CD14-positive monocyte (primary cell): ENCODE measurements around the gene GOLIM4. TPM values are rescaled to one million over a fixed set of nuclear protein-coding genes. Genes with fewer than 3 reads are reported as not detected.
"Not testable (repeated sequence)": the region's sequence is repeated elsewhere in the genome, so short reads cannot be mapped to it uniquely, and the experiment has no call there.

Experiments used
- DNase-seq, 3 donors: peaks; one replicate each; pipeline ENCODE4 v3.0.0-alpha.2; 2011 to 2022
- H2AFZ ChIP-seq: 2 replicates; pipeline ENCODE4 v1.6.0; 2012; ENCODE audit warnings: mild to moderate bottlenecking, low read depth, low read length, inconsistent platforms; ENCODE audit not compliant: insufficient read depth, poor library complexity, severe bottlenecking
- H3K27ac ChIP-seq, 2 donors: 1 replicate in 1 of 2; 2 replicates in 1 of 2; pipeline ENCODE4 v1.5.1; 2012 to 2013; ENCODE audit warnings: low read length in 2 of 2, control low read depth in 1 of 2, inconsistent platforms in 1 of 2, low read depth in 1 of 2, mild to moderate bottlenecking in 1 of 2
- H3K27me3 ChIP-seq, 2 donors: one replicate each; pipeline versions ENCODE4 v1.6.0 to v1.6.1; 2011 to 2013; ENCODE audit warnings: low read length in 2 of 2; ENCODE audit not compliant: control insufficient read depth in 2 of 2, insufficient read depth in 2 of 2
- H3K36me3 ChIP-seq, 2 donors: replicated peaks in 1 of 2; 1 replicate in 1 of 2; 2 replicates in 1 of 2; pipeline versions ENCODE4 v1.5.1 to v1.6.1; 2012 to 2013; ENCODE audit warnings: low read length in 2 of 2, control low read depth in 1 of 2, inconsistent platforms in 1 of 2, mild to moderate bottlenecking in 1 of 2; ENCODE audit not compliant: insufficient read depth in 2 of 2, control insufficient read depth in 1 of 2
- H3K4me1 ChIP-seq, 2 donors: 1 replicate in 1 of 2; 2 replicates in 1 of 2; pipeline versions ENCODE4 v1.5.1 to v1.6.1; 2012 to 2013; ENCODE audit warnings: low read length in 2 of 2, control low read depth in 1 of 2, inconsistent platforms in 1 of 2, mild to moderate bottlenecking in 1 of 2, moderate library complexity in 1 of 2; ENCODE audit not compliant: insufficient read depth in 2 of 2, control insufficient read depth in 1 of 2
- H3K4me2 ChIP-seq: replicated peaks from 2 replicates; pipeline ENCODE3; 2012; ENCODE audit warnings: low read length, moderate library complexity, mild to moderate bottlenecking; ENCODE audit not compliant: poor library complexity, severe bottlenecking; ENCODE audit errors: extremely low read depth
- H3K4me3 ChIP-seq, 3 experiments: fragments of 200-600 bp in 1 of 3; sonication (generic) in 1 of 3; replicated peaks in 1 of 3; 1 replicate in 2 of 3; 2 replicates in 1 of 3; pipeline ENCODE4 v1.5.1; 2011 to 2013; ENCODE audit warnings: low read length in 3 of 3, mild to moderate bottlenecking in 3 of 3, control low read depth in 2 of 3, low read depth in 2 of 3, inconsistent platforms in 1 of 3, moderate library complexity in 1 of 3
- H3K79me2 ChIP-seq: 2 replicates; pipeline ENCODE4 v1.6.0; 2012; ENCODE audit warnings: mild to moderate bottlenecking, control low read depth, inconsistent platforms, low read length, moderate library complexity; ENCODE audit not compliant: insufficient read depth
- H3K9ac ChIP-seq: 2 replicates; pipeline ENCODE4 v1.6.0; 2017; ENCODE audit warnings: low read length, mild to moderate bottlenecking; ENCODE audit not compliant: insufficient read depth, poor library complexity, severe bottlenecking
- H3K9me3 ChIP-seq, 2 donors: replicated peaks in 1 of 2; 1 replicate in 1 of 2; 2 replicates in 1 of 2; pipeline versions ENCODE4 v1.5.1 to v1.6.1; 2012 to 2013; ENCODE audit warnings: low read length in 2 of 2, control low read depth in 1 of 2; ENCODE audit not compliant: control insufficient read depth in 1 of 2, insufficient read depth in 1 of 2
- H4K20me1 ChIP-seq: 2 replicates; pipeline ENCODE4 v1.6.0; 2012; ENCODE audit warnings: mild to moderate bottlenecking, low read length, control low read depth, moderate library complexity; ENCODE audit not compliant: insufficient read depth
- H3K27ac Mint-ChIP-seq, 7 donors: one replicate each; pipeline ENCODE4 v1.8.0; 2020; ENCODE audit warnings: mild to moderate bottlenecking in 7 of 7, mixed read lengths in 7 of 7, moderate library complexity in 6 of 7, inconsistent platforms in 2 of 7
- H3K27me3 Mint-ChIP-seq, 3 donors: one replicate each; pipeline ENCODE4 v1.8.0; 2021 to 2022; ENCODE audit warnings: low read depth in 3 of 3, mild to moderate bottlenecking in 3 of 3, mixed read lengths in 3 of 3, moderate library complexity in 3 of 3, inconsistent platforms in 1 of 3
- H3K36me3 Mint-ChIP-seq, 2 donors: one replicate each; pipeline ENCODE4 v1.8.0; 2020; ENCODE audit warnings: mixed read lengths in 2 of 2, inconsistent platforms in 1 of 2, mild to moderate bottlenecking in 1 of 2
- H3K4me1 Mint-ChIP-seq: one replicate; pipeline ENCODE4 v1.8.0; 2020; ENCODE audit warnings: mild to moderate bottlenecking, mixed read lengths
- H3K4me3 Mint-ChIP-seq, 2 donors: one replicate each; pipeline ENCODE4 v1.8.0; 2020; ENCODE audit warnings: mild to moderate bottlenecking in 2 of 2, mixed read lengths in 2 of 2, moderate library complexity in 1 of 2
- H3K9me3 Mint-ChIP-seq, 7 donors: one replicate each; pipeline ENCODE4 v1.8.0; 2020 to 2022; ENCODE audit warnings: mixed read lengths in 7 of 7, mild to moderate bottlenecking in 6 of 7, moderate library complexity in 6 of 7, inconsistent platforms in 2 of 7
- WGBS: methylation state at CpG from one replicate; pipeline ENCODE4 v1.1.5; 2013; ENCODE audit warnings: missing lambda C conversion rate; ENCODE audit not compliant: insufficient coverage; 5-methylcytosine and 5-hydroxymethylcytosine counted together
- intact Hi-C, 2 donors: fragments of 100-400 bp; cut with micrococcal nuclease; formaldehyde crosslinking; loops; one replicate each; pipeline versions ENCODE4 v1.15.0 to v1.15.1; 2023
- polyA plus RNA-seq, 3 donors: library from polyadenylated mRNA; depleted of rRNA in 1 of 3; unstranded in 2 of 3; stranded (reverse) in 1 of 3; fragments of 300-500 nt in 2 of 3; fragments of >200 nt in 1 of 3; fragmentation: Illumina TruSeq in 2 of 3; gene quantifications; 1 replicate in 2 of 3; 2 replicates in 1 of 3; pipeline ENCODE4 v1.2.3, GENCODE V29; 2012 to 2021
- TF ChIP-seq, protein P1 (sequence below): fragments of 200-600 bp; IDR thresholded peaks from one replicate; pipeline ENCODE4 v1.8.0; 2022; ENCODE audit warnings: antibody characterized with exemption, mild to moderate bottlenecking

Gene GOLIM4
- polyA plus RNA-seq, 3 donors, result 3.5 to 6.4 (median 5.8) TPM

DNA sequence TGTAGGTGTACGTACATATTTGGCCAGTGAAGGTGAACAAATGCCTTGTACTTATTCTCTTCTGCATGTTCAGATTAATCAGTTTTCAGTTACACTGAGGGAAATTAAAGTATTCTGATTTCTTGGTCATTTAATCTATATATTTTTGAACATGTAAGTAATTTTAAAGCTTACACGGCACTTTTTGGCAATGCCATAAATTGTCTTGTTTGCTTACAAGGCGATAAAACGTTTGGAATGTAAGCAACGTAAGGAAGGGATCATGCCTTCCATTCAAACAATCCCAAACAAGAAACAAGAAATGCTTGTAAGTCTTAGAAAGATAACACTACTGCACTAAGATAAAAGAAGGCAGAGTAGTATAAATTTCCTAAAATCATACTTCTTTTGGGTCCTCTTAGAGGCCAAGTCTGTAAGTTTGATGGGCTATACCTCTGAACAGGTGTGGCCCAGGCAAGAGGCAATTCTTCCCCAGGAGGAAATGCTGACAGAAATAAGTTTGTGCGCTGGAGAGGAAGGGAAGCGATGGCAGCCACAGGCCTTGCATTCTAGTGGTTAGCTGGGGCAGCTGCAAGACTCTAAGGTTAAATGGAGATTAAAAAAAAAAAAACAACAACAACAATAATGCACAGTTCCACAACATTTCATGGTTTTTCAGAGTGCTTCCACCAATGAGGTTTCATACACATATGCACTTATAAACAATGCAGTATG is 73.8 kb downstream of the GOLIM4 start:
- H3K4me3 Mint-ChIP-seq, result no peak overlapping the region
- Histone ChIP-seq H3K79me2 (no peaks in the 10 kb centered on the region), H3K4me3 (no peak overlapping the region), H3K9ac (no peak overlapping the region), H3K27ac (no peak overlapping the region), H4K20me1 (no peaks in the 10 kb centered on the region), H3K4me2 (no peak overlapping the region), H2AFZ (no peak overlapping the region), H3K36me3 (peaks cover 48 to 86% of the 10 kb centered on the region in 2 donors), H3K9me3 (no peaks in the 10 kb centered on the region), H3K4me1 (no peaks in the 10 kb centered on the region), H3K27me3 (no peaks in the 10 kb centered on the region)
- no peak overlapping the region for H3K27ac Mint-ChIP-seq
- DNase-seq, result no peak
- no CpG with 5 or more reads among the region's 7 CpGs for WGBS
- TF ChIP-seq, protein P1, sequence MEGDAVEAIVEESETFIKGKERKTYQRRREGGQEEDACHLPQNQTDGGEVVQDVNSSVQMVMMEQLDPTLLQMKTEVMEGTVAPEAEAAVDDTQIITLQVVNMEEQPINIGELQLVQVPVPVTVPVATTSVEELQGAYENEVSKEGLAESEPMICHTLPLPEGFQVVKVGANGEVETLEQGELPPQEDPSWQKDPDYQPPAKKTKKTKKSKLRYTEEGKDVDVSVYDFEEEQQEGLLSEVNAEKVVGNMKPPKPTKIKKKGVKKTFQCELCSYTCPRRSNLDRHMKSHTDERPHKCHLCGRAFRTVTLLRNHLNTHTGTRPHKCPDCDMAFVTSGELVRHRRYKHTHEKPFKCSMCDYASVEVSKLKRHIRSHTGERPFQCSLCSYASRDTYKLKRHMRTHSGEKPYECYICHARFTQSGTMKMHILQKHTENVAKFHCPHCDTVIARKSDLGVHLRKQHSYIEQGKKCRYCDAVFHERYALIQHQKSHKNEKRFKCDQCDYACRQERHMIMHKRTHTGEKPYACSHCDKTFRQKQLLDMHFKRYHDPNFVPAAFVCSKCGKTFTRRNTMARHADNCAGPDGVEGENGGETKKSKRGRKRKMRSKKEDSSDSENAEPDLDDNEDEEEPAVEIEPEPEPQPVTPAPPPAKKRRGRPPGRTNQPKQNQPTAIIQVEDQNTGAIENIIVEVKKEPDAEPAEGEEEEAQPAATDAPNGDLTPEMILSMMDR, result no peak
- H3K36me3 Mint-ChIP-seq, result peaks cover 74 to 81% of the 10 kb centered on the region in 2 donors
- intact Hi-C loops, result no loop called here
- no peaks in the 10 kb centered on the region for H3K27me3 Mint-ChIP-seq
- H3K4me1 Mint-ChIP-seq, result peaks cover 13% of the 10 kb centered on the region
- no peaks in the 10 kb centered on the region for H3K9me3 Mint-ChIP-seq

DNA sequence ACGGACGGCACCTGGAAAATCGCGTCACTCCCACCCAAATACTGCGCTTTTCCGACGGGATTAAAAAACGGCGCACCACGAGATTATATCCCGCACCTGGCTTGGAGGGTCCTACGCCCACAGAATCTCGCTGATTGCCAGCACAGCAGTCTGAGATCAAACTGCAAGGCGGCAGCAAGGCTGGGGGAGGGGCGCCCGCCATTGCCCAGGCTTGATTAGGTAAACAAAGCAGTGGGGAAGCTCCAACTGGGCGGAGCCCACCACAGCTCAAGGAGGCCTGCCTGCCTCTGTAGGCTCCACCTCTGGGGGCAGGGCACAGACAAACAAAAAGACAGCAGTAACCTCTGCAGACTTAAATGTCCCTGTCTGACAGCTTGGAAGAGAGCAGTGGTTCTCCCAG is 84.4 kb downstream of the GOLIM4 start:
- WGBS, result 100% methylated on average over 1 of the region's 17 CpGs
- H3K27me3 Mint-ChIP-seq, intact Hi-C loops, H3K79me2 ChIP-seq, H3K27ac ChIP-seq, H3K4me3 ChIP-seq, H3K4me3 Mint-ChIP-seq, H3K9me3 Mint-ChIP-seq, H3K4me1 ChIP-seq, H3K4me1 Mint-ChIP-seq, H3K9me3 ChIP-seq, H3K27me3 ChIP-seq, H3K27ac Mint-ChIP-seq, DNase-seq, H2AFZ ChIP-seq, H4K20me1 ChIP-seq, H3K9ac ChIP-seq, H3K4me2 ChIP-seq: not testable (repeated sequence)
- H3K36me3 ChIP-seq, result peaks cover 14 to 22% of the 10 kb centered on the region in 2 donors
- H3K36me3 Mint-ChIP-seq, result peaks cover 21 to 31% of the 10 kb centered on the region in 2 donors
